ENCODE data around the gene HTR5A.
A peak's percentile ranks its signal among the peaks of the same experiment; 100 is the strongest.

HTR5A gene

DNA sequence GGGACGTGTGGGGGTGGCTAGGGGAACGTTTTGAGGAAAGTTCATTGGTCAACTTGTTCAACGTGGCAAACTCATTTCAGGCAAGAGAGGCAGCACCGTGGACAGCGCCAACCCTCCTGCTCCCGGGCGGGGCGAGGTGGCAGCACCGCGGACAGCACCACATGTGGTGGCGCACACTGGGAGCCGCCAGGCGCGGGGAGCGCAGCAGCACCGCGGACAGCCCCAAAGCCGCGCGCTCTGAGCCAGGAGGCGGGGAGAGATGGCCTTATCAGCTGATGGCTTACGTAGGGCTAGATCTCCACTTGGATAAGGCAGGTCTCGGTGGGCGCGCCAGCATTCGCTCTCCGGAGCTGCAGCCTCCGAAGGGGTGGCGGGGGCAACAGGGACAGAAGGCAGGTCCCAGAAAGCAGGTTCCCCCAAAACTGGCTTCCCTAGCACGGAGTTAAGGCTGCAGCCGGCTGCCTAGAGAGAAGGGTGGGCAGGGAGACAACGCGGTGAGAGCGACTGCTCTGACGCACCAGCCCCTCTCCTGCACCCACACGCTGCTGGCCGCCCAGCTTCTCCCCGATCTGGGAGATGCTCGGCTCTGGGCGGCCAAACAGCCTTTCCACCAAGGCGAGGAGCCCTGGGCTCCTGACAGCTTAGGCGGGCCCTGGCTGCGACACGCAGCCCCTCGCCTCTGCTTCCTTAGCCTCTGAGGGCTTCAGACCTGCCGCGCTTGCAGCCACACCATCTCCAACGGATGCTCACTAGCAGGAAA lies at the start of gene HTR5A:
Gene HTR5A (plus strand): TSS at position 333 of the 760 bp plus-strand sequence. CDS start 576 bp downstream, outside the sequence.
- no peak within 1 kb of the TSS for H3K4me2 ChIP-seq (ENCODE audit: low read length)
- H3K9me3 ChIP-seq (ENCODE audit: insufficient read depth, low read length), result no peaks in the 10 kb centered on the region
- H3K4me1 ChIP-seq (ENCODE audit: low read length), result no peaks in the 10 kb centered on the region
- no peaks in the 10 kb centered on the region for H3K36me3 ChIP-seq (replicated peaks; ENCODE audit: low read depth, low read length)
- no peak within 1 kb of the TSS for H2AFZ ChIP-seq (ENCODE audit: low read depth, low read length)
- TF ChIP-seq, protein P1, sequence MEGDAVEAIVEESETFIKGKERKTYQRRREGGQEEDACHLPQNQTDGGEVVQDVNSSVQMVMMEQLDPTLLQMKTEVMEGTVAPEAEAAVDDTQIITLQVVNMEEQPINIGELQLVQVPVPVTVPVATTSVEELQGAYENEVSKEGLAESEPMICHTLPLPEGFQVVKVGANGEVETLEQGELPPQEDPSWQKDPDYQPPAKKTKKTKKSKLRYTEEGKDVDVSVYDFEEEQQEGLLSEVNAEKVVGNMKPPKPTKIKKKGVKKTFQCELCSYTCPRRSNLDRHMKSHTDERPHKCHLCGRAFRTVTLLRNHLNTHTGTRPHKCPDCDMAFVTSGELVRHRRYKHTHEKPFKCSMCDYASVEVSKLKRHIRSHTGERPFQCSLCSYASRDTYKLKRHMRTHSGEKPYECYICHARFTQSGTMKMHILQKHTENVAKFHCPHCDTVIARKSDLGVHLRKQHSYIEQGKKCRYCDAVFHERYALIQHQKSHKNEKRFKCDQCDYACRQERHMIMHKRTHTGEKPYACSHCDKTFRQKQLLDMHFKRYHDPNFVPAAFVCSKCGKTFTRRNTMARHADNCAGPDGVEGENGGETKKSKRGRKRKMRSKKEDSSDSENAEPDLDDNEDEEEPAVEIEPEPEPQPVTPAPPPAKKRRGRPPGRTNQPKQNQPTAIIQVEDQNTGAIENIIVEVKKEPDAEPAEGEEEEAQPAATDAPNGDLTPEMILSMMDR (IDR thresholded peaks at IDR 0.05; ENCODE audit: low read depth, low read length), result no peak
- TF ChIP-seq EZH2phosphoT487 (IDR thresholded peaks at IDR 0.05; ENCODE audit: low read depth), result no peak
- H3K27ac ChIP-seq (ENCODE audit: low read length), result no peak within 1 kb of the TSS
- no peaks in the 10 kb centered on the region for H4K20me1 ChIP-seq (ENCODE audit: insufficient read depth, low read length)
- no peak within 1 kb of the TSS for H3K9ac ChIP-seq (ENCODE audit: low read length)
- no peaks in the 10 kb centered on the region for H3K79me2 ChIP-seq (ENCODE audit: low read length)
- H3K4me3 ChIP-seq (ENCODE audit: low read length), result no peak within 1 kb of the TSS
- H3K27me3 ChIP-seq (ENCODE audit: low read depth, low read length), result peaks cover 7% of the 10 kb centered on the region; the same call in 1 of the 2 replicates

DNA sequence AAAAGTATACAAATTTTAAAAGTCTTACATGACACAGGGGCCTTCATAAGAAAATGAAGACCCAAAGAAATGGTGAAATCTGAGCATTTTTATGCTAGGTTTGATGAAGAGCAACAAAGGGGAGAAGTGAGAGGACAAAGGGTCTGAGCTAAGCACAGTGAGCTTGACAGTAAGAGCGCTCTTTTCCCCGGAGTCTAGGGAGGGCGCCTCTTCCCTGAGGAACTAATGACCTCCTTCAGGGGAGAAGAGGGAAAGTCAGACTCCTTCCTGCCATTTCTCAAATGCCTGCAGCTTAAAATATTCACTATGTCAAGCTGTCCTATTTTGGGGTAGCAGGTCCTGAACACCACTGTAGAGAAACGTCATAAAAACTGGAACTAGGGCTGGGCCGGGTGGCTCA lies 49.1 kb upstream of the HTR5A start:
- no peak overlapping the region for H3K9ac ChIP-seq (ENCODE audit: low read length)
- H2AFZ ChIP-seq (ENCODE audit: low read depth, low read length), result no peak overlapping the region
- TF ChIP-seq, protein P1 (IDR thresholded peaks at IDR 0.05; ENCODE audit: low read depth, low read length), result no peak
- no peak for TF ChIP-seq EZH2phosphoT487 (IDR thresholded peaks at IDR 0.05; ENCODE audit: low read depth)
- no peaks in the 10 kb centered on the region for H3K79me2 ChIP-seq (ENCODE audit: low read length)
- H3K27ac ChIP-seq (ENCODE audit: low read length), result no peak overlapping the region
- no peak overlapping the region for H3K4me2 ChIP-seq (ENCODE audit: low read length)
- H3K4me1 ChIP-seq (ENCODE audit: low read length), result peaks cover 16% of the 10 kb centered on the region
- no peaks in the 10 kb centered on the region for H4K20me1 ChIP-seq (ENCODE audit: insufficient read depth, low read length)
- no peaks in the 10 kb centered on the region for H3K27me3 ChIP-seq (ENCODE audit: low read depth, low read length)
- no peak overlapping the region for H3K4me3 ChIP-seq (ENCODE audit: low read length)
- no peaks in the 10 kb centered on the region for H3K36me3 ChIP-seq (replicated peaks; ENCODE audit: low read depth, low read length)
- no peaks in the 10 kb centered on the region for H3K9me3 ChIP-seq (ENCODE audit: insufficient read depth, low read length)

DNA sequence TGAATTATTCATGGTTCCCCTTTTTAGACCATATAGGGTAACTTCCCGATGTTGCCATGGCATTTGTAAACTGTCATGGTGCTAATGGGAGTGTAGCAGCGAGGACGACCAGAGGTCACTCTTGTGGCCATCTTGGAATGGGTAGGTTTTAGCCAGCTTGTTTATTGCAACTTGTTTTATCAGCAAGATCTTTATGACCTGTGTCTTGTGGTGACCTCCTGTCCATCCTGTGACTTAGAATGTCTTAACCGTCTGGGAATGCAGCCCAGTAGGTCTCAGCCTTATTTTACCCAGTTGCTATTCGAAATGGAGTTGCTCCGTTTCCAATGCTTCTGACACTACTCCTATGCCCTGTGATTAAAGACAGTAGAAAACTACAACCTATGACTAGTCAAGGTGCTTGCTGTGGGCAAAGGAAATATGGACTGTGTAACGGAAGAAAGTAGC lies 48.4 kb upstream of the HTR5A start:
- Histone ChIP-seq H3K27ac (ENCODE audit: low read length) (no peak overlapping the region), H3K9ac (ENCODE audit: low read length) (no peak overlapping the region), H3K9me3 (ENCODE audit: insufficient read depth, low read length) (no peaks in the 10 kb centered on the region), H3K4me2 (ENCODE audit: low read length) (peak overlapping the region; percentile 39), H4K20me1 (ENCODE audit: insufficient read depth, low read length) (no peaks in the 10 kb centered on the region), H3K27me3 (ENCODE audit: low read depth, low read length) (no peaks in the 10 kb centered on the region), H3K36me3 (replicated peaks; ENCODE audit: low read depth, low read length) (no peaks in the 10 kb centered on the region), H3K4me1 (ENCODE audit: low read length) (peaks cover 16% of the 10 kb centered on the region), H2AFZ (ENCODE audit: low read depth, low read length) (peak overlapping the region; percentile 62; the same call in 1 of the 2 replicates), H3K79me2 (ENCODE audit: low read length) (no peaks in the 10 kb centered on the region), H3K4me3 (ENCODE audit: low read length) (peak overlapping the region; percentile 33)
- TF ChIP-seq, protein P1 (IDR thresholded peaks at IDR 0.05; ENCODE audit: low read depth, low read length), result no peak
- TF ChIP-seq EZH2phosphoT487 (IDR thresholded peaks at IDR 0.05; ENCODE audit: low read depth), result no peak

DNA sequence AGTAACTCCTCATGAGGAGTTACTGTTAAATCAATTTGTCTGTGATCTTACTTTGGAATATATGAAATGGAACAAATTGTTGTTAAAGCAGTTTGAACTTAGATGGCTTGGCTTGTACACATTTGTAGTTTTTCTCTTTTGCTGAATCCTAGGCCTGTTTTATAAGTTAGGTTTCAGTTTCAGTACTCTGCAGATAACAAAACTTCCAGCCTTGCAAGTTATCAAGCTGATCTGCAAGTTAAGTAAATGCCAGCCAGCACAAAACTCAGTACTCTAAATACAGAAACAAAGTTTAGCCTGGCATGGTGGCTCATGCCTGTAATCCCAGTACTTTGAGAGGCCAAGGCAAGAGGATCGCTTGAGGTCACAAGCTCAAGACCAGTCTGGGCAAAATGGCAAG lies 42.2 kb upstream of the HTR5A start:
- TF ChIP-seq EZH2phosphoT487 (IDR thresholded peaks at IDR 0.05; ENCODE audit: low read depth), result no peak
- TF ChIP-seq, protein P1 (IDR thresholded peaks at IDR 0.05; ENCODE audit: low read depth, low read length), result no peak
- Histone ChIP-seq H3K9me3 (ENCODE audit: insufficient read depth, low read length) (no peaks in the 10 kb centered on the region), H3K4me2 (ENCODE audit: low read length) (no peak overlapping the region), H3K79me2 (ENCODE audit: low read length) (no peaks in the 10 kb centered on the region), H3K36me3 (replicated peaks; ENCODE audit: low read depth, low read length) (no peaks in the 10 kb centered on the region), H2AFZ (ENCODE audit: low read depth, low read length) (no peak overlapping the region), H3K27me3 (ENCODE audit: low read depth, low read length) (no peaks in the 10 kb centered on the region), H3K27ac (ENCODE audit: low read length) (no peak overlapping the region), H3K4me3 (ENCODE audit: low read length) (no peak overlapping the region), H3K9ac (ENCODE audit: low read length) (no peak overlapping the region), H4K20me1 (ENCODE audit: insufficient read depth, low read length) (no peaks in the 10 kb centered on the region), H3K4me1 (ENCODE audit: low read length) (peaks cover 10% of the 10 kb centered on the region; the same call in 1 of the 2 replicates)
